Activated CD4-positive, alpha-beta T cell treated with anti-CD3 and anti-CD28 coated beads, Interleukin-2, amount 50 U/mL, for 24 hours (primary cell): ENCODE measurements around the gene ZNF260.
"Not testable (repeated sequence)": the region's sequence is repeated elsewhere in the genome, so short reads cannot be mapped to it uniquely, and the experiment has no call there.

Experiments used
- DNase-seq, 2 donors: peaks; one replicate each; pipeline ENCODE4 v3.0.0-alpha.2; 2020; ENCODE audit warnings: low read depth in 1 of 2, low spot score in 1 of 2

ZNF260 gene

DNA sequence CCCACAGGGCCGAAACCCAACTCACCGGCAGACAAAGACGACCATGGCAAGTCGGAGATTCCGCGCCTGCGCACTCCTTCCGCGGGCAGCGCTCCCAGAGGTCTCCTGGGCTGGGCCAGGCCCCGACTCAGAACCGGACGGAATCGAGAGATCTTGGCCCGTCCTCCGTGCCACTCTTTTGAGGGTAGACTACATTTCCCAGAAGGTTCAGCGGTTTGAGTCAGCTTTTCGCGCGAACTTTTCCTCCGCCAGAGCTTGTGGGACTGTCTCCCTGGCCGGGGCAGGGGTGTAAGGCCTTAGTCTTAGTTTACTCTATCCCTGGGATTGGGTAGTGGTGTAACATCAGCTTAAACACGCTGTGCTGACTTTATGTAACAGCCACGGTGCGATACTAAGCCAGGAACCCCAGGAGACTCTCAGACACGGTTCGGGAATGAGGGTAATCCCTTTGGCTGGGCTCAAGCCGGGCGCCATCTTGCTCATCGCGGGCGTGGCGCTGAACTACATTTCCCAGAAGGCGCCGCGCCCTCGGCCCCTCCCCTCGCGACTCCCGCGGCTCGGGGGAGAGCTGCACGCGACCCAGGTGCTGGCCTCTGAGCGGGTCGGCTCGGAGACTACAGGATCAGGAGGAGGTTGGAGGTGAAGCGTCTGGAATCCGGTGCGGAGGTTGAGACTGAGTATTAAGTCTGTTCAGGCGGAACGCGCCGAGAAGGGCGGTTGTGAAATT is at the start of gene ZNF260:
Gene ZNF260 (minus strand): TSS at position 78 of the 727 bp plus-strand sequence. CDS start 13,033 bp downstream, outside the sequence.
- peak; percentile 86 to 94 for DNase-seq

DNA sequence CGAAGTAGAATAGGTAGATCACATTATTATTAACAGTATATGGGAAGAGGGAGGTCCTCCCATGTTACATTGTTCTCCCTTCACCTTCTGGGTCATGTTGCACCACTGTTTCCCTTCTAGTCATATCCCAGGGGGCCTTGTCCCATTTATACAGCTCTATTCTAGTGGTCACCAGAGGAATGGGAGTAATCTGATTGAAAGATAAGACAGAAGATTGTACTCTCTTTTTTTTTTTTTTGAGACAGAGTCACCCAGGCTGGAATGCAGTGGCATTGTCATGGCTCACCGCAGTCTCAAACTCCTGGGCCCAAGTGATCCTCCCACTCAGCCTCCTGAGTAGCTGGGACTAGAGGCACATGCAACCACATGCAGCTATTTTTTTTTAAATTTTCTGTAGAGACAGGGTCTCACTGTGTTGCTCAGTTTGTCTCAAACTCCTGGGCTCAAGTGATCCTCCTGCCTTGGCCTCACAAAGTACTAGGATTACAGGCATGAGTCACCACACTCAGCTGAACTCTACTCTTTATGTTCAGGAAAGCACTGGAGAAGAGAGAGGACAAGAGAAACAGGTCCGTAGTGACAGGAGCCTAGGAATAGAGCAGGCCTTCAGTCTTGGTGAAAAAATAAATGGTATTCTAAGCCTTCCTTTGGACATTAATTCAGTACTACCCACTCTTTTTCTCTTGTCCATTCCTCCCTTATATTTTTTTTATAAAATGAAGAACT is 49.4 kb upstream of the ZNF260 start:
- DNase-seq, result no peak

DNA sequence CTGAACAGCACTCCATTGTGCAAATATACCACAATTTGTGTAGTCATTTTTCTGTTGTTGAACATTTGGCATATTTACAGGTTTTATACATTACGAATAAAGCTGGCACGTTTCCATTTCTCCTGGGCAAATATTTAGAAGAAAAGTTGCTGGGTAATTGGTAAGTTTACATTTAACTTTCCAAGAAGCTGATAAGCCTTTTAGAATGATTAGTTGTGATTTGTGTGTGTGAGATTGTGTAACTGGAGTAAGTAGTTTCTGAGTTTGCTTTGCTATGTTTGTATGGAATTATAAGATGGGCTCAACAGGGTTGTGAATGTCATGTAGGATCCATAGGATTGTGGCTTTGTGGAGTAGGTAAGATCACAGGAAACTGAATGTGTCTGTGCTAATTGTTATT is 46.7 kb upstream of the ZNF260 start:
- no peak for DNase-seq

DNA sequence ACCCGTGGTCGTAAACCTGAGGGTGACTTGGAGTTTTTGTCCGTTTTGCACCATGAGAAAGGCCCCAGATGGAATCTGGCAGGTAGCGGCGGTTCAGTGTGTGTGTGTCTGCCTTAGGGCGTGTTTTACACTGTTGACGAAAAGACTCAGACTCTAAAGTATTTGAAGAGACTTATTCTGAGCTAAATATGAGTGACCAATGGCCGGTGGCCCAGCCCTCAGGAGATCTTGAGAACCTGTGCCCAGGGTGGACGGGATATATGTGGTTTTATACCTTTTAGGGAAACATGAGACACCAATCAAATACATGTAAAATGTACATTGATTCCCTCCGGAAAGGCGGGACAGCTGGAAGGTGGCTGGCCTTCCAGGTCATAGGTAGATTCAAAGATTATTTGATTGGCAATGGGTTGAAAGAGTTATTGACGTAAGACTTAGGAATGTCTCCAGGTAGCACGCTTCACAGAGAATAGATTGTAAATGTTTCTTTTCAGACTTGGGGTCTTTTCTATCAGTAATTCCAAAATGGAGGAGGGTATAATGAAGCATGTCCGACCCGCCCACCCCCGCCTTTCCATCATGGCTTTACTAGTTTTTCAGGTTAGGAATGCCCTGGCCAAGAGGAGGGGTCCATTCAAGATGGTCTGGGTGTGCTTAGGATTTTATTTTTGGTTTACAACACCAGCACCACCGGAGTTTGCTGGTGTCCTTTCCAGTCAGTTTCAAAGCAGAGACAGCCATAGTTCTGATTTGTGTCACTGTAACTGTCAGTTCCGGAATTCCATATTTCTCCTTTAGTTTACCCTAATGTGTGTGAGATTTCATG is 46.0 kb upstream of the ZNF260 start:
- no peak for DNase-seq

DNA sequence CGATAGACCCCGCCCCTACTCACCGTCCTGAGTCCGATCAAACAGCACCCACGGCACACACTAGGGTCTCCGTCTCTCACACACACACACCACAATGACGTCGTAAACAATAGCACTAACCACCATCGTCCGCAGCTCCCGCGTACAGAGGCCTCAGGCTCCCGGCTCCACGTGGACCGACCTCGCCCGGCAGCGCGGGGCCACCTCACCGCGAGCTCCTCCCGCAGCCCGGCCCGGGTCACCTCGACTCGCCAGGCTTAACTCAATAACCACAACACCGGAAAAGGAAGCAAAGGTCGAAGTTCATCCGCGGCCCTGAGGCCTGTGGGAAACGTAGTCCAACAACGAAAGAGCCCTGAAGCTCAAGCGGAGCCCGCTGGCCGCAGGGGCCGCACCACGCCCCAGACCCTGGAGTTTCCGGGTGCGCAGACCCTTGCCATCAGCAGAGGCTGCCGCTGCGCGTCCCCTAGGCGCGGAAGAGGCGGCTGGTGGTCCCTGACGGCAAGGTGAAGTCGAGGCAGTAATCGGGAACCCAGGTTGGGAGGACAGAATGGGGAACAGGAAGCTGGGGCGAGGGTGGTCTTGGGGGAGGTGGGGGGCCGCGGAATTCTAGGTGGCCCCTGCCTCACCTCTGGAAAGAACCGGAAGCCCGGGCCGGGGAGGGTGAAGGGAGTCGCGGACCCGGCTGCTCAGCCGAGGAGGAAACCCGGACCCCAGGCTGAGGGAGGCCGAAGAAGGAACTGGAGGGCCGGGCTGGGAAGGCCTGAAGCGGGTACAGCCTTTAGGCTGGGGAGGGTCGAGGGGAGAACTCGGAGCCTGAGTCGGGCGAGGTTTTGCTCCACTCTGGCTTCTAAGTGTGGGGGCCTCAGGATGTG is 45.2 kb upstream of the ZNF260 start, which contains the start of gene ZNF529:
Gene ZNF529 (minus strand): TSS at position 273 of the 875 bp plus-strand sequence. CDS start 946 bp downstream, outside the sequence.
- DNase-seq, result peak; percentile 68 to 82

DNA sequence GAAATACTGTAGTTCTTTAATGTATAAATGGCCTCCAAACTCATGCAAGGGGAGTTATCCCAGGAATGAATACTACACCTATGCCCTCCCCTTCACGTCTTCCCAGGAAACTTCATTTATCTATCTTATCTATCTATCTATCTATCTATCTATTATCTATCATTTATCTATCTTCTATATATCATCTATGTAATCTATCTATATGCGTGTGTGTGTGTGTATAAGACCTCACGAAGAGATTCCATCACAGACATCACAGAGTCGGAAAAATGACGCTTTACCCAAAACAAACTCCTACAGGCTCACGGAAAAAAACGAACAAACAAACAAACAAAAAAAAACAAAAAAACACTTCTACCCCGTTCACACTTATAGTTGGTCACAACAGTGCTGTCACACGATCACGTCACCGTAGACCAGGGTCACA is 44.5 kb upstream of the ZNF260 start:
- no peak for DNase-seq

DNA sequence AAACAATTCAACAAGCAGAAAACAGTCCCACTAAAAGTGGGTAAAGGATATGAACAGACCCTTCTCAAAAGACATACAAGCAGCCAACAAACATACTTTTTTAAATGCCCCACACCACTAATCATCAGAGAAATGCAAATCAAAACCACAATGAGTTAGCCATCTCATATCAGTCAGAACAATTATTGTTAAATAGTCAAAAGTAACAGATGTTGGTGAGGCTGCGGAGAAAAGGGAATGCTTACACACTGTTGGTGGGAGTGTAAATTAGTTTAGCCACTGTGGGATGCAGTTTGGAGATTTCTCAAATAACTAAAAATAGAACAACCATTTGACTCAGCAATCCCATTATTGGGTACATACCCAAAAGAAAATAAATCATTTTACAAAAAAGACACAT is 36.3 kb upstream of the ZNF260 start:
- no peak for DNase-seq

DNA sequence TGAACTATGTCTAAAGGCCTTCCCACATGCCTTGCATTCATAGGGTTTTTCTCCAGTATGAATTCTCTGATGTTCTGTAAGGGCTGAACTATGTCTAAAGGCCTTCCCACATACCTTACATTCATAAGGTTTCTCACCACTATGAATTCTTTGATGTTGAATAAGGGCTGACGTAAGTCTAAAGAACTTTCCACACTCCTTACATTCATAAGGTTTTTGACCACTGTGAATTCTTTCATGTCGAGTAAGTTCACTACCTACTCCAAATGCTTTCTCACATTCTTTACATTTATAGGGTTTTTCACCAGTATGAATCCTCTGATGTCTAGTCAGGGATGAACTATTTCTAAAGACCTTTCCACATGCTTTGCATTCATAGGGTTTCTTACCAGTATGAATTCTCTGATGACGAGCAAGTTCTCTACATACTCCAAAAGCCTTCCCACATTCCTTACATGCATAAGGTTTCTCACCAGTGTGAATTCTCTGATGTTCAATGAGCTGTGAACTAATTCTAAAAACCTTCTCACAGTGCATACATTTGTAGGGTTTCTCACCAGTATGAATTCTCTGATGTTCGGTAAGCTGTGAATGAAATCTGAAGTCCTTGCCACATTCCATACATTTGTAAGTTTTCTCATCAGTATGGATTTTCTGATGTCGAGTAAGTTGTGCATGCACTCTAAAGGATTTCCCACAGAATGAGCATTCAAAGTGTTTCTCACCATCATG is 19.1 kb upstream of the ZNF260 start:
- DNase-seq, result no peak

DNA sequence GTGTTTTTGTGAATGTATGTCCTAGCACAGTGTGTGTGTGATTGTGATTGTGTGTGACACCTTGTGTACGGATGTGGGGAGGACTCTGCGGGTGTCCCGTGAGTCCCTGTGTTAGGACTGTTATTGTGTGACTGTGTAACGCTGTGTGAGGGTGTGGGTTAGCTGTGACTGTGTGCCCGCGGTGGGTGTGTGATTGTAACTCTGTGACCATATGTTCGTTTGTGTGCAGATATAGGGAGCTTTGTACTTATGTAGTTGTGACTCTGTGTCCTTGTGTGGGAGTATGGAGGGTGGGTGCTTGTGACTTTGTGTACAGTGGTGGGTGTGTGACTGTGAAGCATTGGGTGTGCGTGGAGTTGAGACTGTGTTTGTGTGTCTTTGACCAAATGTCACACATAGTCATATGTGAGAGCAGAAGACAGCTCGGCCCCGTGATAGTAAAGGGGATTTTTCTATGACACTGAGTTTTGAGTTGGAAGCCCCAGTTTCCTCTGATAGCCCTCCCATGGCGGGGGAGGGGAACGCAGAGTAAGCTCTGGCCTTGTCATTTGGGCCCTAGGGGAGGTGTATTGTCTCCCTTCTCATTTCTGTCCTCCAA is 949 bp upstream of the ZNF260 start:
- DNase-seq, result peak in 1 of 2 donors; percentile 4

DNA sequence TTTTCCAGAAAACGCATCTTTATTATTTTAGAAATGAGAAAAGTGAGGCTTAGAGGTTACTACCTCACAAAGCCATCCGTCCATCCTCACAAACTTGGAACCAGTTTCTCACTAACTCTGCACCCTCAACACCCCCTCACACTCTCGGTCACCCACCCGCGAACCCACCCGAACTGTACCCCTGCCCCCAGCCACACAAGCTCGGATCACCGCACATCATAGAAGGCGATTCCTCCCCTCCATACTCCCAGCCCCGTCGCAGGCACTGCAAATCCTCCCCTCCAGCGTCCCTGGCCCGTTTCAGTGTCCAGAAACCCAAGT is 238 bp downstream of the ZNF260 start:
- no peak for DNase-seq

DNA sequence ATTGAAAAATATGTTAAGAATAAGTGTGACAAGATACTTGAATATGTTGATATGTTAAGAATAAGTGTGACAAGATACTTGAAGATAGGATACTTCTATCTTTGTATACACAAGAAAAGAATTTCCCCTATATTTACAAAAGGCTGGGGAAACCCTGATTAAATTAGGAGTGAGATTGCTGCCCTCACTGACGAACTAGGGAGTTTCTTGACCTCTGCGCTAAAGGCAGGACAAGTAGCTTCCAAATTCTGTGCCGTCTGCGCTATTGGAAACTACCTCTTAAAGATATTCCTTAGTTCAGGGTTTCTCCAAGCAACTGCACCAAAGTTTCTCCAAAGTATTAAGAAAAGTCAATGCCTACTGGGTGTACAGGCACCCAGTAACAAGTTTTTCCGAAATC is 730 bp downstream of the ZNF260 start:
- no peak for DNase-seq

DNA sequence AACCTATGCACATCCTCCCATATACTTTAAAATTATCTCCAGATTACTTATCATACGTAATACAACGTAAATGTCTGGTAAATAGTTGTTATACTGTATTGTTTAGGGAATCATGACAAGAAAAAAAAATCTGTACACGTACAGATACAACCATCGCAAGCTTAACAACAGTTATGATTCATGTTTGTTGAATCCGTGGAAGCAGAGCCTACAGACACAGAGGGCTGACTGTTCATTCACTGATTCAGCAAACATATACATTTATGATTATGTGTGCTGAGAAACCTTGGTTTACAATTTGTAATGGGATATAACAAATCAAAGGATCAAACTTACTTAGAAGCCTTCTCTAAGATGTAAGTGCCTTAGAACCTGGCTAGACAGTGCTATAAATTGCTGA is 1.5 kb downstream of the ZNF260 start:
- DNase-seq, result no peak

DNA sequence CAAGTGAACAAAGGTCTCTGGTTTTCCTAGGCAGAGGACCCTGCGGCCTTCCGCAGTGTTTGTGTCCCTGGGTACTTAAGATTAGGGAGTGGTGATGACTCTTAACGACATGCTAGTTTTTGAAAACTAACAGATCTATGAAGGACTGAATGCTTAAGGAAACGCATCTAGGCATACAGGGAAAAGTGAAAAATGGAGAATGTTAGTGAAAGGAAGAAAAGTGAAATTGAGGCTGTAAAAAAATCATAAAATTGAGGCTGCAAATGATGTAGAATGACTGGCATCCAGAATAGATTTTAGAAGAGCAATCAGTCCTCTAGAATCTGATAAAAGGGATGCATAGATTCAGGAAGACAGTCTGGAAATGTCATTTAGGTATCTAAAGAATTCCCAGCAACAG is 3.5 kb downstream of the ZNF260 start:
- no peak for DNase-seq

DNA sequence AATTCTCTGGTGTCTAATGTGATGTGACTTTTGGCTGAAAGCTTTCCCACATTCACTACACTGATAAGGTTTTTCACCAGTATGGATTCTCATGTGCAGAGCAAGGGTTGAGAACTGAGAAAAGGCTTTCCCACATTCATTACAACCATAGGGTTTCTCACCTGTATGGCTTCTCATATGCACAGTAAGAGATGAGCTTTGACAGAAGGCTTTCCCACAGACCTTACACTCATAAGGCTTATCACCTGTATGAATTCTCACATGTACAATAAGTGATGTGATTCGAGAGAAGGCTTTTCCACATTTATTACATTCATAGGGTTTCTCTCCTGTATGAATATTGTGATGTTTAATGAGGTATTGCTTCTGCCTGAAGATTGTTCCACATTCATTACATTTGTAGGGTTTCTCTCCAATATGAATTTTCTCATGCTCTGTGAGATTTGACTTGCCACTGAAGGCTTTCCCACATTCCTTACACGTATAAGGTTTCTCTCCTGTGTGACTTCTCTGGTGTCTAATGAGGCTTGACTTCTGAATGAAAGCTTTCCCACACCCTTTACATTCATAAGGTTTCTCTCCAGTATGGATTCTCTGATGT is 14.0 kb downstream of the ZNF260 start:
- no peak for DNase-seq

DNA sequence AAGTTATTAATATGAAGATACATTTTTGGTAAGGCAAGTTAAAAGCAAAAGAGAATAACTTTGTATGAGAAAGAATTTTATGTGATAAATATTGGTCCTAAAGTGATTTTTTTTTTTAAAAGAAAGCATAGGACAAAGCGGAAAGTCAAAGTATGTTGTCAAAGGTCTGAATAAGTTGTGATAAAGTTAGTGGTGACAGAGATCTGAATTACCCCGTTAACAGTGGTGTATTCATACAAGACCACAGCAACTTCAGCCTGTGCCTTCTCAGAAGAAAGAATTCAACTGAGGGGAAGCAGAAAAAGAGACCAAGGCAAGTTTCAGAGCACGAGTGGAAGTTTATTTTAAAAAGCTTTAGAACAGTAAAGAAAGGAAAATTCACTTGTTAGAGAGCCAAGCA is 19.7 kb downstream of the ZNF260 start:
- DNase-seq, result no peak

DNA sequence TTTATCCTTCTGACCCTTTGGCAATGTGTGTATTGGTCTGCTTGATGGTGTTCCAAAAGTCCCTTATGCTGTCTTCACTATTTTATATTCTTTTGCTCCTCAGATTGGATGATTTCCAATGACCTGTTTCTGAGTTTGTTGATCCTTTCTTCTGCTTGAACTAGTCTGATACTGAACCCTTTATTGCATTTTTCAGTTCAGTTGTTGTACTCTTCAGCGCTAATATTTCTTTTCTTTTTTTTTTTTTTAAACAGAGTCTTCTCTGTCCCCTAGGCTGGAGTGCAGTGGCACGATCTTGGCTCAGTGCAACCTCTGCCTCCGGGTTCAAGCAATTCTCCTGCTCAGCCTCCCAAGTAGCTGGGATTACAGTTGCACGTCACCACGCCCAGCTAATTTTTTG is 26.1 kb downstream of the ZNF260 start:
- no peak for DNase-seq

DNA sequence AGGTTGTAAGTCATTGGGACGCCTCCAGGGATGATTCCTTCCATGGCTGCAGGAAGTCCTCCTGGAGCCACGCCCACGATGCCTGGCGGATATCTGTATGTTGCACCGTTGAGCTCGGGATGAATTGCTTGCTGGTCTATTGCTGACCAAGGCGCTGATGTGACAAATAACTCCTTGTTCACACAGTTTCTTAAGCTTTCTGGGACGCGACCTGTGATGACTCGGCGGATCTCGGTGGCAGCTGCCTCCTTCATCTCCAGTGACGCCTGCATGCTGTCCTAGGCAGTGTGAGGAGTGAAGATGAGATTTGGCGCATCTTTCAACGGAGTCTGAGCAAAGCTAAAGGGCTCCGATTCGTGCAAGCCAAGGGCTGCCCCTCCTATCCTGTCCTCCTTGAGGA is 31.1 kb downstream of the ZNF260 start:
- DNase-seq, result no peak

DNA sequence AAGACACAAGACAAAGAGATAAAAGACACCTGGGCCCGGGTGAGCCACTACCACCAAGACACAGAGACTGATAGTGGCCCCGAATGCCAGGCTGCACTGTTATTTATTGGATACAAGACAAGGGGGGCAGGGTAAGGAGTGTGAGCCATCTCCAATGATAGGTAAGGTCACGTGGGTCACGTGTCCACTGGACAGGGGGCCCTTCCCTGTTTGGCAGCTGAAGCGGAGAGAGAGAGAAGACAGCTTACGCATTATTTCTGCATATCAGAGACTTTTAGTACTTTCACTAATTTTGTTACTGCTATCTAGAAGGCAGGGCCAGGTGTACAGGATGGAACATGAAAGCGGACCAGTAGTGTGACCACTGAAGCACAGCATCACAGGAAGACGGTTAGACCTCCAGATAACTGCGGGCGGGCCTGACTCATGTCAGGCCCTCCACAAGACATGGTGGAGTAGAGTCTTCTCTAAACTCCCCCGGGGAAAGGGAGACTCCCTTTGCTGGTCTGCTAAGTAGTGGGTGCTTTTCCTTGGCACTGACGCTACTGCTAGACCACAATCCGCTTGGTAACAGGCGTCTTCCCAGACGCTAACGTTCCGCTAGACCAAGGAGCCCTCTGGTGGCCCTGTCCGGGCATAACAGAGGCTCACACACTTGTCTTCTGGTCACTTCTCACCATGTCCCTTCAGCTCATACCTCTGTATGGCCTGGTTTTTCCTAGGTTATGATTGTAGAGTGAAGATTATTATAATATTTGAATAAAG is 35.2 kb downstream of the ZNF260 start:
- not testable (repeated sequence) for DNase-seq

DNA sequence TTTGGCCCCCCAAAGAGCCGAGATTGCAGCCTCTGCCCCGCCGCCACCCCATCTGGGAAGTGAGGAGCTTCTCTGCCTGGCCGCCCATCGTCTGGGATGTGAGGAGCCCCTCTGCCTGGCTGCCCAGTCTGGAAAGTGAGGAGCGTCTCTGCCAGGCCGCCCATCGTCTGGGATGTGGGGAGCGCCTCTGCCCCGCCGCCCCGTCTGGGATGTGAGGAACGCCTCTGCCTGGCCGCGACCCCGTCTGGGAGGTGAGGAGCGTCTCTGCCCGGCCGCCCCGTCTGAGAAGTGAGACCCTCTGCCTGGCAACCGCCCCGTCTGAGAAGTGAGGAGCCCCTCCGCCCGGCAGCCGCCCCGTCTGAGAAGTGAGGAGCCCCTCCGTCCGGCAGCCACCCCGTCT is 37.2 kb downstream of the ZNF260 start:
- not testable (repeated sequence) for DNase-seq
